ACC112 (cell line): ENCODE data around the gene AGPAT4.
"Not testable (repeated sequence)": the region's sequence is repeated elsewhere in the genome, so short reads cannot be mapped to it uniquely, and the experiment has no call there.

ENCODE experiments used
- H2AFZ ChIP-seq: fragments of 200-600 bp; sonication (generic); one replicate; pipeline ENCODE4 v1.6.0; 2017; ENCODE audit warnings: antibody characterized with exemption, low read length; ENCODE audit not compliant: unreplicated experiment
- H3K27ac ChIP-seq: fragments of 200-600 bp; sonication (generic); 2 replicates; pipeline ENCODE4 v1.5.1; 2014; ENCODE audit warnings: low read depth, mild to moderate bottlenecking, antibody characterized with exemption, low read length, moderate library complexity
- H3K27me3 ChIP-seq: fragments of 200-600 bp; sonication (generic); 2 replicates; pipeline ENCODE4 v1.6.1; 2014; ENCODE audit warnings: mild to moderate bottlenecking, antibody characterized with exemption, low read length, moderate library complexity, mixed read lengths; ENCODE audit not compliant: insufficient read depth
- H3K36me3 ChIP-seq: fragments of 200-600 bp; sonication (generic); 2 replicates; pipeline ENCODE4 v1.6.1; 2016; ENCODE audit warnings: mild to moderate bottlenecking, antibody characterized with exemption, low read length, moderate library complexity, mixed read lengths; ENCODE audit not compliant: insufficient read depth
- H3K4me1 ChIP-seq: fragments of 200-600 bp; sonication (generic); one replicate; pipeline ENCODE4 v1.6.1; 2016; ENCODE audit warnings: low read length, mixed read lengths; ENCODE audit not compliant: insufficient read depth, unreplicated experiment, control insufficient read depth
- H3K4me3 ChIP-seq: fragments of 200-600 bp; sonication (generic); 2 replicates; pipeline ENCODE4 v1.5.1; 2014; ENCODE audit warnings: mild to moderate bottlenecking, low read depth, low read length
- H3K79me2 ChIP-seq: fragments of 200-600 bp; sonication (generic); one replicate; pipeline ENCODE4 v1.6.0; 2016; ENCODE audit warnings: low read length; ENCODE audit not compliant: control insufficient read depth, unreplicated experiment, insufficient read depth

Gene AGPAT4

DNA sequence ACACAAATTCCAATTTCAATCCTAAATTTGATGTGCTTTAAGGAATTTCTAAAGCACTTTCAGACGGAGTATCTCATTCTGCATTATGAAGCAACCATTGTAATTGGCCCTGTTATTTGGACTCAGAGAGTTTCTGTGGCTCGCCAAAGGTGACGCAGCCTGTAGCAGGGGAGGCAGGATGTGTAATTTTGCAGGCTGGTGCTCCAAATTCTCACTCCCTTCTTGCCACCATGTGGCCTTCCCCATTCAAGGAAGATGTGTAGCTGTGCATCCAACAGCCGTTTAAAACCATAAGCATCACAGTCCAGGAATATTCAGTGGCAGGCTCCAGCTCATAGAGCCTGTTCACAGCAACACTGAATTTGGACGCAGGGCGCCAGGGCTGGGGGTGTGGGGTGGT is 45.8 kb downstream of the AGPAT4 start:
- Histone ChIP-seq H3K36me3 (peaks cover 8% of the 10 kb centered on the region; the same call in 1 of the 2 replicates), H2AFZ (no peak overlapping the region), H3K27ac (no peak overlapping the region), H3K4me1 (peaks cover 13% of the 10 kb centered on the region), H3K27me3 (no peaks in the 10 kb centered on the region), H3K4me3 (no peak overlapping the region), H3K79me2 (peaks cover 3% of the 10 kb centered on the region)

DNA sequence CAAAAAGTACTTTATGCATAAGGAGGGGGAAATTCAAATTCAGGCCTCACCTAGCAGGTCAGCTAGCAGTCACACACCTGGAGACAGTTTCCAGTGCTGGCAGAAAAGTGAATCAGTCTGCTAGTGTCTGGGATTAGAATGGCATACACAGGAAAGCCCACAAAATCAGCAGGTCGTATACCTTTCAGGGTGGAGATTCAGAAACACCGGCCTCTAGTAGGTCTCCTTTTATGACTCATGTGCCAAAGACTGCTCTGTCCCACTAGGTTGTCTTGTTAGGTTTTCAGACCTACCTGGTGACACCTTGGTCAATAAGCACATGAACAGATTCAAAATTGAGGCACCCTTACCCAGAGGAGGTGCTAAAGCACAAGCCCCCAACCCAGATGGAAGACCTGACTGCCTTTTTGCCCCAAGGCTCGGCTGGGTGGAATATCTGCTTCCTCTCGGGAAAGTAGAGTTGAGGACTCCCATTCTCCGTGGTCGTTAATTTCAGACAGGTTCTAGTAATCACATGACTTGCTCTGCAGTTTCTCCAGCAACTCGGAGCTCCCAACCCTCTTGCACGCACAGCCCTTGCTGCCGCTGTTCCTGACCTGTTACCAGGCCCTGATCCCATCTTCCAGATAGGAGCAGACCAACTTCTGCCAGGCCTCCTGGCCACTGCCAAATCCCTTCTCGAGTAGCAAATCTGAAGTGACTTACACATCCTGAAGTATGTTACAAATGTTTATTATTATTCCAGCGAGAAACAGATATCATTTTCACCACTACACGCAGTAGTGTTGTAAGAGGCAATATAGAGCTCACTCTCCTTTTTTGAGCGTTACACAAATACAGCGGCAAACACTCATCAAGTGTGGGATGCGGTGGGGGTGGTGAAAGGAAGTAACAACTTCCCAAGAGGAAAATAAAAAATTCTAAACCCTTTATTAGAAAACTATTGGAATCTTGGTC is 46.6 kb downstream of the AGPAT4 start:
- no peak overlapping the region for H3K4me3 ChIP-seq
- H3K27ac ChIP-seq: no peak overlapping the region
- H3K79me2 ChIP-seq: peaks cover 3% of the 10 kb centered on the region
- no peaks in the 10 kb centered on the region for H3K27me3 ChIP-seq
- H3K36me3 ChIP-seq: peaks cover 8% of the 10 kb centered on the region; the same call in 1 of the 2 replicates
- peaks cover 13% of the 10 kb centered on the region for H3K4me1 ChIP-seq
- no peak overlapping the region for H2AFZ ChIP-seq

DNA sequence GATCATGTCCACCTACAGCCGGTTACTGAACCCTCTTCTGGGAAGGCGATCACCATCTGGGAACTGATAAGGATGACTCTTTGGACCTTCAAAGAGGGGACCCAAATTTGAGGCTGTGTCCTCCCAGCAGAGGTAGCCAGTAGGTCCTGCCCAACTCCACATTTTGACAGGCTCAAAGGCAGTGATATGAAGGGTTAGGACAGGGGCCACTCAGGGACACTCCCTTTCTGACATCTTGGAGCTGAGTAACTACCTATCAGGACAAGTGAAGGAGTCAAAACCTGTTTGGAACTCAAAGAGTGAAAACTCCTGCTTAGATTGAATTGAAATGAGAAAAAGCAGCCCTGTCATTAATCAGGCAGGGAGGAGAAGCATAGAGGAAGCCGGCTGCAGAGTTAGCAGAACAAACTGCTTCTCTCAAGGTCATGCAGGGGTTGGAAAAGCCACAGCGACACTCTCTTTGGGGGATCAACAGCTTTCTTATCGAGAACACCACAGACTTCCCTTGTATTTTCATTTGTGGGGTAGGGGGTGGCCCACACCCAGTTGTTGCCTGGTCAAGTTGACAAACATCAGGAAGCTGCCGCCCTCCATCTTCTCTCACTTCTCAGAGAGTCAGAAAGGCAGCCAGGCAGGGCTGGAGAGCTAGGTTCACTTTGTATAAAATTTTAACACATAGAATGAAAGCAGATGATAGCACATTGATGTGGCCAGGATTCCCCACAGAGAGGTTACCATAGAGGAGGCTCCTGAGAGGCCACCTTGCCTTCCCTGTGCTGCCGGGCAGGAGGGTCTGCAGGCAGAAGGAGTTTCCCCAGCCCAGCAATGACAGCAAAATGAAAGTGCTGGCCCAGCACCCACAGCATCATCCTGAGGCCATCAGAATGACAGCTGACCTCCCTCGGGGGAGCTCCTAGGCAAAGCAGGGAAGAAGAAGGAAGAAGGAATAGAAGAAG is 47.6 kb downstream of the AGPAT4 start:
- no peak overlapping the region for H3K4me3 ChIP-seq
- H2AFZ ChIP-seq: no peak overlapping the region
- H3K27me3 ChIP-seq: no peaks in the 10 kb centered on the region
- H3K36me3 ChIP-seq: peaks cover 8% of the 10 kb centered on the region; the same call in 1 of the 2 replicates
- H3K27ac ChIP-seq: no peak overlapping the region
- no peaks in the 10 kb centered on the region for H3K79me2 ChIP-seq
- peaks cover 13% of the 10 kb centered on the region for H3K4me1 ChIP-seq

DNA sequence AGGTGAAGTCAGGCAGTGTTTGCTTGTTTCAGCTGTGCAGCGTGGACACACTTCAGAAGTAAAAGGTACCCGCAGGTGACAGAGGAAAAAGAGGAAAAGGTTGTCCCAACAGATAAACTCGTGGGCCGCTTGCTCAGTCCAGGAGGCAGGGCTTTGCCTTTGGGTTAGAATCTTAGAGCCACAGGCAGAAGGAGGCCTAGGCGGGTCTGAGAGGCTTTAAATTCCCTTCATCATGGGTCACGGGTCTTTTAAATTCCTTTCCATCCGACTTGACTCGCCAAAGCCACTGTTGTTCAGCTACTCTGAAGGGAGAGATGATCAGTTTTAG is 48.2 kb downstream of the AGPAT4 start:
- H3K4me1 ChIP-seq: peaks cover 13% of the 10 kb centered on the region
- H3K27ac ChIP-seq: no peak overlapping the region
- H2AFZ ChIP-seq: no peak overlapping the region
- H3K36me3 ChIP-seq: peaks cover 8% of the 10 kb centered on the region; the same call in 1 of the 2 replicates
- H3K27me3 ChIP-seq: no peaks in the 10 kb centered on the region
- no peaks in the 10 kb centered on the region for H3K79me2 ChIP-seq
- no peak overlapping the region for H3K4me3 ChIP-seq

DNA sequence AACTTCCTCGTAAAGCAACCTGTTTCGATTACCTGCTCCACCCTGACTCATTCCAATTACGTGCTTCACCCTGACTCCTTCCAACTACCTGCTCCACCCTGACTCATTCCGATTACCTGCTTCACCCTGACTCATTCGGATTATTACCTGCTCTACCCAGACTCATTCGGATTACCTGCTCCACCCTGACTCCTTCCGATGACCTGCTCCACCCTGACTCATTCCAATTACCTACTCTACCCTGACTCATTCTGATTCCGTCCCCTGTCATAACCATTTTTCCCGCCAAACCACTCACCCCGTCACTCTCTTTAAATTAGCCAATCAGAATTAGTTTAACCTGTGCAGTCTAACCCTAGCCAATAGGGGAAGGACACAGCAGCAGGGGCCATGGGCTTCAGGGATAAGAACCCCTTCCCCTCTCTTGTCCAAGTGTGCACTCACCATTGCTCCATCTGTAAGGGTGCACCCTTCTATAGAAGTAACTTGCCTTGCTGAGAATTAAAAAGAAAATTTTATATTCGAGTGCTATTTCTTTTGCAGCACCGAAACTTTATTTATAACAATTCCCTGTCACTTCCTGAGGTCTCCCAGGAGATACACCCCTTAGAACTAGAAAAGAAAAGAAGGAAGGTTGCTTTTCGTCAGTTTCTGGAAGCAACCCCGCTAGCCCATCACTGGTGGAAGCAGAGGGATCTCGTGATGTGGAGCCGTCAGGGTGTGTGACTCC is 48.7 kb downstream of the AGPAT4 start:
- H3K4me3 ChIP-seq, H3K79me2 ChIP-seq, H3K36me3 ChIP-seq, H2AFZ ChIP-seq, H3K27ac ChIP-seq, H3K27me3 ChIP-seq: not testable (repeated sequence)
- peaks cover 13% of the 10 kb centered on the region for H3K4me1 ChIP-seq

DNA sequence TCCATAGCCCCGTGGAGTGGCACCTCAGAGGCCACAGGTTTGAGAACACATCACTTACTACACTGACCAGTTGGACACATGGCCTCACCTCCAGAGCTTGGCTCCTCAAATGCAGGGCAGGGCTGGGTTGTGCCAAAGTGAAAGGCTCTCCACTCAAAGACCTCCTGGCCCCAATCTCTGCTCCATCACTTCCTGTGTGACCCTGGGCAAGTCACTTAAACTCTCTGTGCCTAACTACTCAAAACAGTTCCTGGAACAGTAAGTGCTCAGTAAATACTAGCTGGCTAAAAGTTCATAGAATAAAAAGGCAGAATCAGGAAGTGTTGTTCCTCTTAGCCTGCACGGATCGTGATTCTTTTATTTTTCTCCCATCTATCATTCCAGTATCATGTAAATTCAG is 50.2 kb downstream of the AGPAT4 start:
- Histone ChIP-seq H3K36me3 (peaks cover 8% of the 10 kb centered on the region; the same call in 1 of the 2 replicates), H3K4me3 (no peak overlapping the region), H3K4me1 (peaks cover 2% of the 10 kb centered on the region), H3K27me3 (no peaks in the 10 kb centered on the region), H3K79me2 (no peaks in the 10 kb centered on the region), H2AFZ (no peak overlapping the region), H3K27ac (no peak overlapping the region)

DNA sequence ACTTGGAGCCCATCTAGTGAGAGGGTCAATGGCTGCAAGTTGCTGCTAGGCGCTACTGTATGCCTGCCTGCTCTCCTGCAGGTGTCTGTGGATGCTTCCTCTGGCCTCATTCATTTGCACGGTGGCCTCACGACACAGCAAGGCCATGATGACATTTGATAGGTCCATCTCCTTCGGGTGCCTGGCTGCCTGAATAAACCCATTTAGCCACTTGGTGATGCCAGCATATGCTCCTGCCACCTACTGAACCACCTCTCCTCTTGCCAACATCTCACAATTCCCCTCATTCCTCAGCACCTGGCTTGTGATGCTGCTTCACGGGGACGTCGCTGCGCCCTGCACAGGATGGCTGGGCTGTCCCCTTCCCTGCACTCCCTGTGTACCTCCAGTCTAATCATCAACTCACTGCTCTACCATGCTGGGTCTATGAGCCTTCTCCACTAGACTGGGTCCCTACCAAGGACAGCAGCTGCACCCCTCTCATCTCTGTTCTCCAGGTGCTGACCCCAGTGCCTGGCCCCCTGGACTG is 51.1 kb downstream of the AGPAT4 start:
- Histone ChIP-seq H3K4me1 (no peaks in the 10 kb centered on the region), H3K36me3 (peaks cover 8% of the 10 kb centered on the region; the same call in 1 of the 2 replicates), H3K27ac (no peak overlapping the region), H2AFZ (no peak overlapping the region), H3K4me3 (no peak overlapping the region), H3K79me2 (no peaks in the 10 kb centered on the region), H3K27me3 (no peaks in the 10 kb centered on the region)

DNA sequence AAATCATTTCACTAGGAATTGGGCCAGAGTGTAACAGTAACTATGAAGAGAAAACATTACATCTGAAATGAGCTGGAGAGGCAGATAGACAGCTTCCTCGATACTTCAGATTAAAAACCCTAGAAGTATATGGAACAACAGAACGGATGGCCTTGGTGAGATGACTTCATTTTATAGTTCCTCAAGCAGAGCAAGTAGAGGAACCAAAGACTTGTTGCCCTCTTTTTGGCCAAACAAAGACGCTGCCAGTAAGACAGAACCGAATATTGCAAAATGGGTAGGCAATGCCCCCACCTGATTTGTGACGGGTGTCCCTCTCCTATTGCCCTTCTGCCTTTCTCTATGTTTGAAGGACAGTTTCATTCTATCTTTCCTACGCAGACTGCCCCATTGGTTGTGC is 53.5 kb downstream of the AGPAT4 start:
- Histone ChIP-seq H3K27ac (no peak overlapping the region), H3K36me3 (peaks cover 16% of the 10 kb centered on the region), H3K4me1 (peaks cover 3% of the 10 kb centered on the region), H3K4me3 (no peak overlapping the region), H2AFZ (no peak overlapping the region), H3K27me3 (no peaks in the 10 kb centered on the region), H3K79me2 (no peaks in the 10 kb centered on the region)

DNA sequence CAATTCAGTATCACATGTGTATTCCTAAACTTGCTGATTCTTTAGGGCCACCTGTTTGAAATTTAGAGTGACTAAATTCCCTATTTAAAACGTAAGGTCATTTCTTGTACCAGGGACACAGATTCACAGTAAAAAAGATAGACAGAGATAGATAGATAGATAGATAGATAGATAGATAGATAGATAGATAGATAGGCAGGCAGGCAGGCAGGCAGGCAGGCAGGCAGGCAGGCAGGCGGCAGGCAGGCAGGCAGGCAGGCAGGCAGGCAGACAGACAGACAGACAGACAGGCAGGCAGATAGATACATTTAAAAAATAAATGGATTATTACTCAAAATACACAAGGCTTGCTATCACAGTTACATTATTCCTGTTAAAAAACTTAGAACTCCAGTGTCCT is 54.2 kb downstream of the AGPAT4 start:
- H3K27me3 ChIP-seq: no peaks in the 10 kb centered on the region
- H3K4me3 ChIP-seq: no peak overlapping the region
- no peak overlapping the region for H3K27ac ChIP-seq
- no peaks in the 10 kb centered on the region for H3K79me2 ChIP-seq
- H3K4me1 ChIP-seq: peaks cover 3% of the 10 kb centered on the region
- H2AFZ ChIP-seq: no peak overlapping the region
- H3K36me3 ChIP-seq: peaks cover 16% of the 10 kb centered on the region

DNA sequence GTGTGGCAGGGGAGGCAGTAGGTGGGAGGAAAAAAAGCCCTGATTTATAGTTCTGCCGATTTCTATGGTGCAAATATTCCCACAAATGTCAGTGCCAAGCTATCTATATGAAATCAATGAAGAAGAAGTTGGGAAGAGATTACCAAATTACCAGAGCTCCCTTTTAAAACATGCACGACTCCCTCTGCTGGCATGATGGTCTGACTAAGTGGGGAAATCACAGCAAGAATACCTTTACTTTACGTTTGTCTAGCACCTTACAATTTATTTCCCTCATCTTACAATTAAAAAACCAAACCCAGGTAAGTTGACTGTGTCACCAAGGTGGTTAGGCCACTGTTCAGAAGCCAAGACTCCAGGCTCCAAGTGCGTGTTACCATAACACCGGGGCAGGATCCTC is 55.6 kb downstream of the AGPAT4 start:
- peaks cover 3% of the 10 kb centered on the region for H3K4me1 ChIP-seq
- H3K79me2 ChIP-seq: no peaks in the 10 kb centered on the region
- peaks cover 16% of the 10 kb centered on the region for H3K36me3 ChIP-seq
- no peak overlapping the region for H2AFZ ChIP-seq
- no peaks in the 10 kb centered on the region for H3K27me3 ChIP-seq
- H3K4me3 ChIP-seq: no peak overlapping the region
- H3K27ac ChIP-seq: no peak overlapping the region
